Measurements from ENCODE around the gene TMEM225B. TPM values are rescaled to one million over a fixed set of nuclear protein-coding genes. Genes with fewer than 3 reads are reported as not detected.
"Not testable (repeated sequence)": the region's sequence is repeated elsewhere in the genome, so short reads cannot be mapped to it uniquely, and the experiment has no call there.

The TMEM225B gene
- total and polyA plus RNA-seq, 2 of the 4 experiments (the other 2 are of a cell fraction) = 0.32 to 0.54 TPM

DNA sequence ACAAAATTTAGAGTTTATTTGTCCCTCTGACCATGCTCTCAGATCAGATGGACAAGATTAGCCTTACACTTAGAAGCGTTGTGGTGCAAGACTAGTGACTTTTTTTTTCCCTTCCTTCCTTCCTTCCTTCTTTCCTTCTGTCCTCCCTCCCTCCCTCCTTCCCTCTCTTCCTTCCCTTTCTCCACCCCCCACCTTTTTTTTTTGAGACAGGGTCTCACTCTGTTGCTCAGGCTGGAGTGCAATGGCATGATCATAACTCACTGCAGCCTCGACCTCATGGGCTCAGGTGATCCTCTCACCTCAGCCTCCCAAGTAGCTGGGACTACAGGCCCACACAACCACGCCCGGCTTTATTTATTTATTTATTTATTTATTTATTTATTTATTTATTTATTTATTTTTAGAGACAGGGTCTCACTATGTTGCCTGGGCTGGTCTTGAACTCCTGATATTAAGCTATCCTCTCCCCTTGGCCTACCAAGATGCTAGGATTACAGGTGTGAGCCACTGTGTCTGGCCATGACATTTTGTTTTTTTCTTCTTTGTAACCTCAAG, 17.2 kb upstream of the TMEM225B start:
- H3K27ac ChIP-seq (ENCODE audit: insufficient read depth, low read length); H3K18ac ChIP-seq (ENCODE audit: low read depth, low read length); H2BK15ac ChIP-seq (ENCODE audit: low read depth, low read length); BruUV-seq (replicated peaks); H3K36me3 ChIP-seq (ENCODE audit: control insufficient read depth, insufficient read depth, low read length); H4K91ac ChIP-seq (ENCODE audit: insufficient read depth, low read depth, low read length); H3K4ac ChIP-seq (ENCODE audit: low read depth, low read length); H3K9me1 ChIP-seq (ENCODE audit: insufficient read depth, low read length); H2AK5ac ChIP-seq (ENCODE audit: low read depth, low read length); ATAC-seq (ENCODE audit: low read depth); H2BK20ac ChIP-seq (ENCODE audit: low read depth, low read length); H2BK120ac ChIP-seq (ENCODE audit: low read depth, low read length); H3K9me3 ChIP-seq (ENCODE audit: control insufficient read depth, insufficient read depth, low read length); H3K56ac ChIP-seq (ENCODE audit: extremely low read depth, insufficient read depth, low read length); H3K27me3 ChIP-seq (ENCODE audit: control insufficient read depth, insufficient read depth, low read length); intact Hi-C loops (cut with micrococcal nuclease); H2BK5ac ChIP-seq (ENCODE audit: low read depth, low read length, poor library complexity, severe bottlenecking); H2AK9ac ChIP-seq (replicated peaks; ENCODE audit: low read depth, low read length, poor library complexity); dilution Hi-C loops (cut with HindIII; ENCODE audit: low sequenced_read_pairs, unreplicated experiment); DNase-seq; in situ Hi-C loops (cut with MboI; ENCODE audit: low sequenced_read_pairs); H4K20me1 ChIP-seq (ENCODE audit: insufficient read depth, low read length); H3K4me1 ChIP-seq (ENCODE audit: control insufficient read depth, insufficient read depth, low read length); H2AFZ ChIP-seq (replicated peaks; ENCODE audit: low read length, poor library complexity); POLR2A ChIA-PET (ENCODE audit: unreplicated experiment): not testable (repeated sequence)
- Histone ChIP-seq H3K9ac (ENCODE audit: low read depth, low read length) (peak overlapping the region; percentile 69; the same call in 1 of the 2 replicates), H3K23ac (ENCODE audit: low read depth, low read length) (peak overlapping the region; percentile 81), H3K4me3 (ENCODE audit: insufficient read depth, low read depth, low read length) (peak overlapping the region; percentile 68), H3K79me1 (ENCODE audit: low read depth in 1 of 2, low read length in 2 of 2) (peaks cover 7 to 14% of the 10 kb centered on the region in 2 experiments; a peak in 3 of 4 replicates), H4K5ac (ENCODE audit: low read depth, low read length) (peak overlapping the region; percentile 86; the same call in 1 of the 2 replicates), H4K8ac (ENCODE audit: low read depth in 2 of 2, low read length in 2 of 2) (peak overlapping the region; percentile 54 to 85; a peak in 3 of 4 replicates), H3K4me2 (ENCODE audit: low read depth, low read length) (peak overlapping the region; percentile 98), H3K14ac (replicated peaks; ENCODE audit: low read depth, low read length) (peak overlapping the region; percentile 72; the same call in 1 of the 2 replicates)
- WGBS, 2 experiments (ENCODE audit: extremely low coverage in 2 of 2, insufficient read length in 1 of 2) = no CpG with 5 or more reads among the region's 4 CpGs
- CTCF ChIA-PET = interaction anchor here (0.8 to 1.0 kb wide), 2 partner anchors 35 to 55 kb away, joined by 3 to 4 read pairs; no protein-coding TSS in a partner anchor

Data from IMR-90 (cell line).